HG02759 (cell line): ENCODE measurements around the gene MTO1.
"Not testable (repeated sequence)": the region's sequence is repeated elsewhere in the genome, so short reads cannot be mapped to it uniquely, and the experiment has no call there.

Experiments used
- ATAC-seq: cut with Tn5 transposase; IDR thresholded peaks from one replicate; pipeline ENCODE4 v1.9.1; 2021; ENCODE audit warnings: mild to moderate bottlenecking, moderate library complexity; ENCODE audit not compliant: unreplicated experiment

MTO1 gene

DNA sequence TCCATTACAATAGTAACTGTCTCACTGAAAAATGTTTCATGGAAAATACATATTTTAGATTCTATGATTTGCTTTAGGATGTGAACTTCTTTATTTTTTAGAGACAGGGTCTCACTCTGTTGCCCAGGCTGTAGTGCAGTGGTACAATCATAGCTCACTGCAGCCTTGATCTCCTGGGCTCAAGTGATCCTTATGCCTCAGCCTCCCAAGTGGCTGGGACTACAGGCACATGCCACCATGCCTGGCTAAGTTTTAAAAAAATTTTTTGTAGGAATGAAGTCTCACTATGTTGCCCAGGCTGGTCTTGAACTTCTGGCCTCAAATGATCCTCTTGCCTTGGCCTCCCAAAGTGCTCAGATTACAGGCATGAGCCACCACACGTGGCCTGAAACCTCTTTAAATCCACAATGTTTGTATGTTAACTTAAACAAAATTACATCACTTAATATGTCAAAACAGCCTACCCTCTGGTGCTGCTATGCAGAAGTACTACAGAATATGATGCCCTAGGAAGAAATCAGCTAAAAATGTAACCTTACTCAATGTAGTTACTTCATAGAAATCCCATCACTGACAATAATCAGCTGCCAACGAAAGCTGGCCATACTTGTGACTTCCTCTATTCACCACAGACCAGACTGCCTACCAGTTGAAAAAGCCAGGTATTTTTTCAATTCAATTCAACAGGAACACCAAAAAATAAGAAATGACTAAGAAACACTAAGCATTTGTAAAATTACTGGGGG lies 41.7 kb downstream of the MTO1 start:
- no peak for ATAC-seq

- no peak for ATAC-seq
Observed at GRCh38 chr6:73504160-73504559, 42.6 kb downstream of the MTO1 start.

- ATAC-seq = no peak
Observed at GRCh38 chr6:73505142-73505541, 43.6 kb downstream of the MTO1 start.

- ATAC-seq = not testable (repeated sequence)
Observed at GRCh38 chr6:73505705-73506104, 44.2 kb downstream of the MTO1 start.

GRCh38 chr6:73506246-73506645 lies 44.7 kb downstream of the MTO1 start:
- no peak for ATAC-seq

- ATAC-seq = no peak
Observed at GRCh38 chr6:73508776-73509175, 47.2 kb downstream of the MTO1 start.

- no peak for ATAC-seq
Observed at GRCh38 chr6:73509851-73510250, 48.3 kb downstream of the MTO1 start.

DNA sequence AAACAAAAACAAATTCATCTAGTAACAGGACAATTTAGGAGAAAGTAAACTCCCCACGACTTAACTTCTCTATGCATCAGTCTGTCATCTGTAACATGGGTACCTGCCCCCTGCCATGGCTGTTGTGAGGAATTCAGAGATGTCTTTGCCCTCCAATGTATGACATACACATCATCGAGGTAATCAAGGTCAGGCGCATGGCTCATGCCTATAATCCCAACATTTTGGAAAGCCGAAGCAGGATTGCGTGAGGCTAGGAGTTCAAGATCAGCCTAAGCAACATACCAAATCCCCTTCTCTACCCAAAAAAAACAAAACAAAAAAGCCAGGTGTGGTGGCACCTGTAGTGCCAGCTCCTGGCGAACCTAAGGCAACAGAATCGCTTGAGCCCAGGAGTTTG lies 50.3 kb downstream of the MTO1 start:
- no peak for ATAC-seq

DNA sequence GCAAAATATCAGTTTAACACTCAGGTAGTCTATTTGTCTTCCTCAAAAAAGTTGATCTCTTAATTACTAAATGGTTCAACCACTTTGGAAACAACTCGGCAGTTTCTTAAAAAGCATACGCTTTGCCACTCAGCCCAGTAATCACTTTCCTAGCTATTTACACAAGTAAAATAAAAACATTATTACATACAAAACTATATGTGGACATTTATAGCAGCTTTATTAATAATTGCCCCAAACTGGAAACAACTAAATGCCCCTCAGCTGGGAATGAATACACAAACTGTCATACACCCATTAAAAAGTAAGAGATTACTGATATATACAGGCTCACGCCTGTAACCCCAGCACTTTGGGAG lies 51.9 kb downstream of the MTO1 start:
- ATAC-seq = no peak

DNA sequence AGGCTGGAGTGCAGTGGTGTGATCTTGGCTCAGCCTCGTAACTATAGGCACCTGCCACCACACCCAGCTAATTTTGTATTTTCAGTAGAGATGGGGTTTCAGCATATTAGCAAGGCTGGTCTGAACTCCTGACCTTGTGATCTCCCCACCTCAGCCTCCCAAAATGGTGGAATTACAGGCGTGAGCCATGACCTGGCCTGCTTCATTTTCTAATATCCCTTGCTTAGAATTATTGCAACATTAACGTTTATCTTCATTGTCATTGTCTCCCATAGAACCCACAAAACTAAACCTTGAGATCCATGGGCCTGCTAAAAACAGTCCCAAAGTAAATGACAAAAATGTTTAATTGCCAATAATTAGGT lies 53.2 kb downstream of the MTO1 start:
- ATAC-seq = peak; percentile 9

DNA sequence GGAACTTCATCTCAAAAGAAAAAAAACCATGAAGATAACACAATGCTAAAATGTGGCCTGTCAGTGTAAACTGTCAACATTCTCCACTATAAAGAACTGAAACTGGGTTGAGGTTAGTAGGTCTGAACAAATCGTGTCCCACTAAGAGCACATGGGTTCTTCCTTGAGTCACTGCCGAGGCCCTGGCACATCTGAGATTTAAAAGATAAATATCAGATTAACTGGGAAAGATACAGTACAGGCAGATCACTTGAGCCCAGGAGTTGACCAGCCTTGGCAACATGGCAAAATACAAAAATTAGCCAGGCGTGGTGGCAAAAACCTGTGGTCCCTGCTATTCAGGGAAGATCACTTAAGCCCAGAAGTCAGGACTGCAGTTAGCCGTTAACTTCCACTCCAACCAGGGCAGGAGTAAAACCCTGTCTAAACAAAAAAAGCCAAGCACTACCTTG lies 53.7 kb downstream of the MTO1 start:
- ATAC-seq = peak; percentile 35

DNA sequence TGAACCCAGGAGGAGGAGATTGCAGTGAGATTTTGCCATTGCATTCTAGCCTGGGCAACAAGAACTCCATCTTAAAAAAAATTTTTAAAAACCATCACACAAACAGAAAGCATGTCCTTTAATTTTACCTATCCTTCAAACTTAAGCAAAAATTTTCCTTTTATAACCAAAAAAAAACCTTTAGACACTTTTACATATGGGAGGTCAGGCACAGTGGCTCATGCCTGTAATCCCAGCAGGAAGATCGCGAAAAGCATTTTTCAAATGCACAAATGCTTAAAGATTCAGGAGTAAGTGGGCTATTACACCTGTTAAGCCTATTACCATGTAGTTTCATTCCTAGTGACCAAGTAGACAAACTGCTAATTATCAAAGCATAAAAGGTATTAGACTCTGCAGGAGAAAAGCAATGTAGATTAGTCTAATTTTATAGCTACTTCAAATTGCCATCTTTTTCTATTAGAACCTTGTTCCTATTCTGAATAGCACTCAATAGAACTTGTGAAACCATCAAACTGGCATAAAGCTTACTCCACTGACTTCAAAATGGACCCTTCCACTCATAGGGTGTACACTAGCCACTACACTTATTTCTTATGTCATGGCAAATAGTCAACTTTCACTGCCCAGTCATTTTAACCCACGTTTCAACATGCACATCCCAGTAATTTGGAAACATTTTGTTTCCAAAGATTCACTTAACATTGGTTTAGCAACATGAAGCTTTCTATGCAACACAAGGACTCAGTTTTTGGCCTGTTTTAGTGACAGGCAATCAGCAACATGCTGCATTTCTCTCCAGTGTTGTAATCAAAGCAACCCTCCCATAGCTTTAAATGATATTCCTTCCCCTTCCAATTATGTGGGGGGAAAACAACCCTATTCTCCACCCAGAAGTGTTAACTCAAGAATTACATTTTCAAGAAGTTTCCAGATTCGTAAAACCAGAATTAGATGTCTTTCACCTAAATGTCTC lies 55.3 kb downstream of the MTO1 start:
- no peak for ATAC-seq

GRCh38 chr6:73518100-73518981 lies 56.8 kb downstream of the MTO1 start:
- not testable (repeated sequence) for ATAC-seq

DNA sequence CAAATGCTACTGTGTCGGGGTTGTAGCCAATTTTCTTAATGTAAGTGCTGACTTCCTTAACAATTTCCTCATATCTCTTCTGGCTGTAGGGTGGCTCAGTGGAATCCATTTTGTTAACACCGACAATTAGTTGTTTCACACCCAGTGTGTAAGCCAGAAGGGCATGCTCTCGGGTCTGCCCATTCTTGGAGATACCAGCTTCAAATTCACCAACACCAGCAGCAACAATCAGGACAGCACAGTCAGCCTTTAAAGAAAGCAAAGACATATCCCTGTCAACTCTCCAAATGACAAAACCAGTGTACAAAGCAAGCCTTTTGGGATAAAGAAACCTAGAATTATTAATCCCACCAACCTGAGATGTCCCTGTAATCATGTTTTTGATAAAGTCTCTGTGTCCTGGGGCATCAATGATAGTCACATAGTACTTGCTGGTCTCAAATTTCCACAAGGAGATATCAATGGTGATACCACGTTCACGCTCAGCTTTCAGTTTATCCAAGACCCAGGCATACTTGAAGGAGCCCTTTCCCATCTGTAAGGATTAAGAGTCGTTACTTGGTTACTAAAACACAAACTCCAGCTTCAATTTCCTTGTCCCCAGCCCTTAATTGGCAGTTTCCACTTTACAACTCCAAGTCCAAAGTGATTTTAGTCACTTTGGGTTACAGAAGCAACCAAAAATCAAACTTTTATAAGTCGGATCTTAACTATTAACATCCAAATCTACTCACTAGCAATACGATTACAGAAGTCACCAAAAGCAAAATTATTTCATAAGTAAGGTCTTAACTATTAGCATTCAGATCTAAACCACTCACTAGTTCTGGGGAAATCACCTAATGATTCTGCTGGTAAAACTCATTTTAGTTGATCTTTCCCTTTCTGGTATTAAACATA lies 57.7 kb downstream of the MTO1 start:
- ATAC-seq = not testable (repeated sequence)

DNA sequence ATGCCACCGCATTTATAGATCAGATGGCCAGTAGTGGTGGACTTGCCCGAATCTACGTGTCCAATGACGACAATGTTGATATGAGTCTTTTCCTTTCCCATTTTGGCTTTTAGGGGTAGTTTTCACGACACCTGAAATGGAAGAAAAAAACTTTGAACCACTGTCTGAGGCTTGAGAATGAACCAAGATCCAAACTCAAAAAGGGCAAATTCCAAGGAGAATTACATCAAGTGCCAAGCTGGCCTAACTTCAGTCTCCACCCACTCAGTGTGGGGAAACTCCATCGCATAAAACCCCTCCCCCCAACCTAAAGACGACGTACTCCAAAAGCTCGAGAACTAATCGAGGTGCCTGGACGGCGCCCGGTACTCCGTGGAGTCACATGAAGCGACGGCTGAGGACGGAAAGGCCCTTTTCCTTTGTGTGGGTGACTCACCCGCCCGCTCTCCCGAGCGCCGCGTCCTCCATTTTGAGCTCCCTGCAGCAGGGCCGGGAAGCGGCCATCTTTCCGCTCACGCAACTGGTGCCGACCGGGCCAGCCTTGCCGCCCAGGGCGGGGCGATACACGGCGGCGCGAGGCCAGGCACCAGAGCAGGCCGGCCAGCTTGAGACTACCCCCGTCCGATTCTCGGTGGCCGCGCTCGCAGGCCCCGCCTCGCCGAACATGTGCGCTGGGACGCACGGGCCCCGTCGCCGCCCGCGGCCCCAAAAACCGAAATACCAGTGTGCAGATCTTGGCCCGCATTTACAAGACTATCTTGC lies 58.6 kb downstream of the MTO1 start:
- peak; percentile 10 for ATAC-seq

DNA sequence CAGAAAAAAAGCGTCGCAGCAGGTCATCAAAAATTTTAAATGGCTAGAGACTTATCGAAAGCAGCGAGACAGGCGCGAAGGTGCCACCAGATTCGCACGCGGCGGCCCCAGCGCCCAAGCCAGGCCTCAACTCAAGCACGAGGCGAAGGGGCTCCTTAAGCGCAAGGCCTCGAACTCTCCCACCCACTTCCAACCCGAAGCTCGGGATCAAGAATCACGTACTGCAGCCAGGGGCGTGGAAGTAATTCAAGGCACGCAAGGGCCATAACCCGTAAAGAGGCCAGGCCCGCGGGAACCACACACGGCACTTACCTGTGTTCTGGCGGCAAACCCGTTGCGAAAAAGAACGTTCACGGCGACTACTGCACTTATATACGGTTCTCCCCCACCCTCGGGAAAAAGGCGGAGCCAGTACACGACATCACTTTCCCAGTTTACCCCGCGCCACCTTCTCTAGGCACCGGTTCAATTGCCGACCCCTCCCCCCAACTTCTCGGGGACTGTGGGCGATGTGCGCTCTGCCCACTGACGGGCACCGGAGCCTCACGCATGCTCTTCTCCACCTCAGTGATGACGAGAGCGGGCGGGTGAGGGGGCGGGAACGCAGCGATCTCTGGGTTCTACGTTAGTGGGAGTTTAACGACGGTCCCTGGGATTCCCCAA lies 59.3 kb downstream of the MTO1 start, which contains the start of gene EEF1A1:
TSS of gene EEF1A1 (minus strand) at position 345 of the 663 bp plus-strand sequence. CDS start 1,006 bp downstream, outside the sequence.
- ATAC-seq = peak; percentile 66

- peak; percentile 36 for ATAC-seq
Observed at GRCh38 chr6:73521351-73521985, 59.9 kb downstream of the MTO1 start.
